ENCODE results near the gene TAP1.
A peak's percentile ranks its signal among the peaks of the same experiment; 100 is the strongest.
"Not testable (repeated sequence)": the region's sequence is repeated elsewhere in the genome, so short reads cannot be mapped to it uniquely, and the experiment has no call there.

TAP1 gene

GRCh38 chr6:32853541-32854375, at the start of gene TAP1, which contains the start of gene PSMB9:
TAP1 (minus strand) TSS chr6:32853704; CDS start chr6:32853636, 68 bp downstream.
PSMB9 (plus strand) TSS chr6:32854192; CDS start chr6:32854230, 38 bp downstream.
- DNase-seq (ENCODE audit: low read depth in 2 of 2) = peak; percentile 93

GRCh38 chr6:32895006-32895345, 41.5 kb upstream of the TAP1 start:
- DNase-seq (ENCODE audit: low read depth in 2 of 2) = no peak

GRCh38 chr6:32894085-32895005, 40.8 kb upstream of the TAP1 start:
- DNase-seq (ENCODE audit: low read depth in 2 of 2) = peak; percentile 80 to 93

DNA sequence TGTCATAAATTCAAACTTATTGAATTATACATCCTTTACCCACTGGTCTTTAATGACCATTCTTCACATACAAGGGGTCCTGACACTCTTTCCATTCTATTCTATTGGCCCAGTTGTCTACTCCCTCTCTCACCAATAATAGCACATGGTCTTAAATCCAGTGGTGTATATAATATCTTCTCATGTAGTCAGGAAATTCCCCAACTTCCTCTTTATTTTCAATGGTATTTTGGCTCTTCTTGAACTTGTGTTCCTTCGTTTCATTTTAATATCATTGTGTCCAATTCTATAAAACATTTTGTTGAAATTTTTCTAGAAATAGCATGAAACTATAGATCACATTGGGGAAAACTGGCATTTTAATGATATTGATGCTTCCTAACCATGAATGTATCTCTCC, 37.3 kb upstream of the TAP1 start:
- no peak for DNase-seq (ENCODE audit: low read depth in 2 of 2)

GRCh38 chr6:32889533-32889932, 36.0 kb upstream of the TAP1 start:
- no peak for DNase-seq (ENCODE audit: low read depth in 2 of 2)

GRCh38 chr6:32888576-32888975, 35.1 kb upstream of the TAP1 start:
- no peak for DNase-seq (ENCODE audit: low read depth in 2 of 2)

GRCh38 chr6:32887616-32888015, 34.1 kb upstream of the TAP1 start:
- DNase-seq (ENCODE audit: low read depth in 2 of 2) = no peak

GRCh38 chr6:32886681-32887383, 33.3 kb upstream of the TAP1 start:
- DNase-seq (ENCODE audit: low read depth in 2 of 2) = no peak

GRCh38 chr6:32885698-32886286, 32.3 kb upstream of the TAP1 start:
- no peak for DNase-seq (ENCODE audit: low read depth in 2 of 2)

DNA sequence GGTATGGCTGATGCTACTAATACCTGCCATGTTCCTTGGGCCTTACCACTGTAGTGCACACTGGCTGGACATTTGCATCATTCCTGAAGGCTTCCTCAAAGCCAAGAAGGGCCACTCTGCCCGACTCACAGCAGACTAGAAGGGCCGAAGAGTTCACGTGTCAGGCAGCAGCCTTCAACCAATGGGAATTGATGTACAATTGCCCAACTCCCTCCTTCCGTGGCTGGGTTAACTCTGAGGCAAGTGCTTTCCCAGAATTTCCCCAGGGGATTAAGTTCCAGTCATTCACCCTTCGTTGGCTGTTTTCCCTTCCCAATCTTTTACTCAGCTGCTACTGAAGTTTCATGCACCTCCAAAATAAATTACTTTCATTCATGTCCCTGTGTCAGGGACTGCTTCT, 30.3 kb upstream of the TAP1 start:
- DNase-seq (ENCODE audit: low read depth in 2 of 2) = no peak

DNA sequence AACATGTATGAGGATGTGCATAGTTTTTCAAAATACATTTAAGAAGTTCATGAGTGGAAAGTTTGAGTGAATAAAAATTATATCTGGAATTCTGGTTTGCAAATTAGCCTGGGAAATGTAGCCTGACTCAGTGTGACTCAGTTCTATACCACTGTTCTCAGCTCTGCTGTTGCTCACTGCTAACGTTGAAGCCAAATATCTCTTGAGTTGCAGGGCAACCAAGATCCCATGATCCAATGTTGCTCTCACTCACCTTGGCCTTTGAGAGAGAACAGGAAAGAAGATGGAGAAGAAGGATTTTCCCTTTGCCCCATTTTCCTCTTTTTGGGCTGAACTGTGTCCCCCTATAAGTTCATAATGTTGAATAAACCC, 29.4 kb upstream of the TAP1 start:
- DNase-seq (ENCODE audit: low read depth in 2 of 2) = no peak

GRCh38 chr6:32880962-32881361, 27.5 kb upstream of the TAP1 start:
- DNase-seq (ENCODE audit: low read depth in 2 of 2) = not testable (repeated sequence)

GRCh38 chr6:32879691-32880090, 26.2 kb upstream of the TAP1 start:
- no peak for DNase-seq (ENCODE audit: low read depth in 2 of 2)

GRCh38 chr6:32876603-32877002, 23.1 kb upstream of the TAP1 start:
- DNase-seq (ENCODE audit: low read depth in 2 of 2) = no peak

DNA sequence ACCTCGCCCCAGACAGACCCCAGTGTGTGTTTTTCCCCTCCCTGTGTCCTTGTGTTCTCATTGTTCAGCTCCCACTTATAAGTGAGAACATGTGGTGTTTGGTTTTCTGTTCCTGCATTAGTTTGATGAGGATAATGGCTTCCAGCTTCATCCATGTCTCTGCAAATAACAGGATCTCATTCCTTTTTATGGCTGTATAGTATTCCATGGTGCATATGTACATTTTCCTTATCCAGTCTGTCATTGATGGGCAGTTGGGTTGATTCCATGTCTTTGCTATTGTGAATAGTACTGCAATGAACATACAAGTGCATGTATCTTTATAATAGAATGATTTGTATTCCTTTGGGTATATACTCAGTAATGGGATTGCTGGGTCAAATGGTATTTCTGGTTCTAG, 20.4 kb upstream of the TAP1 start:
- not testable (repeated sequence) for DNase-seq (ENCODE audit: low read depth in 2 of 2)

DNA sequence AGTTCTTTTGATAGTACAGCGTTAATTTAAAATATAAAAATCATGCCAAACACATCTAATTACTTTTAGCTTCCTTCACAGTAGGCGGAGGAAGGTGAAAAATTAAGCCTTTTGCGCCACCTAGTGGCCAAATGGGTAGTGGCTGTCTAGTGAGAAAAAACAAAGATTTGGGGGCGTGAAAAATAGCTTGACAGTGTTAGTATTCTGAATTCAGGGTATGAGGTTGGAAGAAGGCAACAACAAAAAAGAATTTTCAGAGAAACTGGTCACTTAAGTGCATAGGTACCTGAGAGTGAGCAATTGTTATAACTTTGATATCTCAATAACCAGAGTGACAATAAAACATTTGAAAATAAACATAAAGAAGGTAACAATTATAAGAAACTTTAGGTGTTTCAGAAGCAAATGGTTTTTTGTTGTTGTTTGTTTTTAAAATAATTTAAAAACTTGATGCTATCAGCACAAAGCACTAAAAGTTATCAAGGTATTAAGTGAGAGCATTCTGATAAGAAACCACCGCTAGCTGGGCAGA, 14.8 kb upstream of the TAP1 start:
- peak; percentile 65 to 81 for DNase-seq (ENCODE audit: low read depth in 2 of 2)

- DNase-seq (ENCODE audit: low read depth in 2 of 2) = no peak
Observed at GRCh38 chr6:32867554-32868256, 14.2 kb upstream of the TAP1 start.

DNA sequence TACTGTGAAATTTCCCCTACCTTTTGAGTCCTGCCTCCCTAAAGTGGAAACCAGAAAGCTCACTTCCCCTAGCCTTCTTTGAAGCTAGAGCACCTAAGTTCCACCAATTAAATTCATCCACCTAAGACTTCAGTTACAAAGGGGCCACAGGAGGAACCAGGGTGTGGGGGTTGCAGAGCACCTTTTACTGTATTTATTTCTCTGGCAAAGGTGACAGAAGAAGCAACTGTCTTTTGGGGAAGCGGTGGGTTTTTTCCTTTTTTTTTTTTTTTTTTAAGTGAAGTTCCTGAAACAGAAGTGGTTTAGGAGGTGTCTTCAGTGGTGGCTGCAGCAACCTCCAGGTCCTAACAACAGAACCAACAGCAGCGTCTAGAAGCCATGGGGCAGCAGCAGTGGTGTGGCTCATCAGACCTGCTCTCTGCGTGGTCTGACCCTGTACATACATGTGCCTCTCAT, 13.5 kb upstream of the TAP1 start:
- no peak for DNase-seq (ENCODE audit: low read depth in 2 of 2)

- DNase-seq (ENCODE audit: low read depth in 2 of 2) = no peak
Observed at GRCh38 chr6:32865724-32866443, 12.4 kb upstream of the TAP1 start.

- no peak for DNase-seq (ENCODE audit: low read depth in 2 of 2)
Observed at GRCh38 chr6:32862725-32863124, 9.2 kb upstream of the TAP1 start.

All from stimulated activated CD4-positive, alpha-beta T cell treated with anti-CD3 and anti-CD28 coated beads, Interleukin-15, amount 100 ng/mL, for 48 hours (primary cell).